RPMI7951 (cell line): ENCODE data around the gene NPEPL1. TPM values are rescaled to one million over a fixed set of nuclear protein-coding genes. Genes with fewer than 3 reads are reported as not detected.

ENCODE experiments used
- DNase-seq: peaks from one replicate; pipeline ENCODE4 v3.0.0-alpha.2; 2012; ENCODE audit warnings: low read depth
- total RNA-seq: library from RNA; depleted of rRNA; stranded (reverse); fragments of >200 nt; shearing (Covaris generic); gene quantifications from 2 replicates; pipeline ENCODE4 v1.2.3, GENCODE V29; 2014

NPEPL1 gene
- total RNA-seq, 1 experiment from 2014 or later, result 11.2 TPM

GRCh38 chr20:58657262-58657661 lies 35.3 kb upstream of the NPEPL1 start:
- DNase-seq, result no peak

GRCh38 chr20:58657986-58658385 lies 34.6 kb upstream of the NPEPL1 start:
- no peak for DNase-seq

- no peak for DNase-seq
Measured at GRCh38 chr20:58658760-58659159, 33.8 kb upstream of the NPEPL1 start.

- DNase-seq, result no peak
Measured at GRCh38 chr20:58659841-58660240, 32.8 kb upstream of the NPEPL1 start.

GRCh38 chr20:58660855-58661597 lies 31.6 kb upstream of the NPEPL1 start:
- no peak for DNase-seq

- no peak for DNase-seq
Measured at GRCh38 chr20:58661598-58662473, 30.8 kb upstream of the NPEPL1 start.

- no peak for DNase-seq
Measured at GRCh38 chr20:58664331-58664730, 28.3 kb upstream of the NPEPL1 start.

DNA sequence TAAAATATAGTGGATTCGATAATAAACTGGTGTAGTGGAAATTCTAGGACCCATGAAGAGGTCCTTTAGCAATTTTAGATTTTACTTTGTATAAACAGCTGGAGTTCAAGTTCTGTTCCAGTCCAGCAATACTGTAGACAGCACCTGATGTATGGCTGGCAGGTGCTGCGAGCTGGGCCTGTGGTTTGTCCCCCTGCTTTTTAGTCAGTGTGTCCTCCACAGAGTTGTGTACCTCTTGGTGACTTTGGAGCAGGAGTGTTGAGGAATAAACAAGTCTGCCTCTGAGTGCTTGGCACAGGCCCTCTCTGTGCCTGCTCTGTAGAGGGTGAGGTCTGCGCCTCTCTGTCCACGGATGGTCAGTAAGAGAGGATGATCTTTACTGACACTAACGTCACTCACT lies 27.7 kb upstream of the NPEPL1 start:
- no peak for DNase-seq

GRCh38 chr20:58665606-58666005 lies 27.0 kb upstream of the NPEPL1 start:
- DNase-seq, result peak; percentile 85

DNA sequence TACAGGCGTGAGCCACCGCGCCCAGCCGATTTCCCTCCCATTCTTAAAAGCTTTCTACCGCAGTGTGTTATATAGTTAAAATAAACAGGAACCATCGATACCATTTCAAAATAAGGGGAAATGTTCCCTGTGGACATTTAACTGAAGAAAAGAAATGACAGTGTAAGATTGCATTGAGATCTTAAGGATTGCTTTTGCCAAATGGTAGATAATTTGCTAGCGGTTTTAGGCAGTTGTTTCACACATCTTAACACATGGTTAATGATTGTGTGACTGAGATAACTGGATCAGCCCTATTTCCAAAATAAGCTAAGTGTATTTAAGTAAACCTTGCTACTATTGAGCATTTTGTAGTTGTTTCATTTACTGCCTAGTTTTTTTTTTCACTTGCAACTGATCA lies 25.9 kb upstream of the NPEPL1 start:
- DNase-seq, result no peak

GRCh38 chr20:58667975-58668374 lies 24.6 kb upstream of the NPEPL1 start:
- no peak for DNase-seq

DNA sequence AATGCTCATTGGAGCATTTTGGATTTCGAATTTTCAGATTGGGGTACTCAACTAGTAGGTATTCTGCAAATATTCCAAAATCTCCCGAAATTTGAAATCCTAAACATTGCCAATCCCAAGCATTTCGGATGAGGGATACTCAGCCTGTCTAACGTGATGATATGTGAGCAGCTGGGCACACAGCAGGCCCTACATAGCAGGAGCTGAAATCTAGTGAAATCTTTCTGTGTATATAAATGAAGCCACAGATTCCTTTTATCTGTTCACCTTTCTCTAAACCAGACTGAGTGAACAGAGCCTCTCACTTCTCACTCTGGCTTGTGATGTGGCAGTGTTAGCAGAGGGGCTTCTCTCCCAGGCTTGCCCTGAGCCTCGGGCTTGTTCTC lies 23.7 kb upstream of the NPEPL1 start:
- DNase-seq, result no peak

DNA sequence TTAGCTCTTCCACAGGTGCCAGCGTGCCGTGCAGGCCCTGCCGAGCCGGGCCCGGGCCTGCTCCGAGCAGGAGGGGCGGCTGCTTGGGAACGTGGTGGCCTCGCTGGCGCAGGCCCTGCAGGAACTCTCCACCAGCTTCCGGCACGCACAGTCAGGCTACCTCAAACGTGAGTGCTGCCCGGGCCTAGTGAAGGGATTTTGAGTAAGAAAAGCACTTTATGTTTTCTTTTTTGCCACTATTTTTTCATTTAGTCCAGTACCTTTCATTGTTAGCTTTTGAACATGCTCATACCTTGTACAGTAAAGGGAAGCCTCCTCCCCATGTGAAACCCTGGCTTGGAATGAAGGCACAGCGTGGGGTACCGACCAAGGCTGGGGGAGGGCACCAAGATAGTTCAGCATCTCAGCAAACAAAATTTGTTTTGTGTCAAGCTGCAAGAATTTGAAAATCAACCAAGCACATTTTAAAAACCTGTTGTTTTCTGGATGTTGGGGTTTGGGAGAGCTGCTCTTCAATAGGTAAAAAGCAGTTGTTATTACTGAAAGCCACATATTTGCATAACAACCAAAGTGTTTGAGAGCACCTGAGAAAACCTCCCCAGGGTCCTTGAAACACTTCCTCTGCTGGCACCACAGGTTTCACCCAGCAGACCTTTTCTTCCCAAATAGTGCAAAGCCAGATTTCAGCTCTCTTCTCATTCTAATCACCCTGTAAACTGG lies 23.2 kb upstream of the NPEPL1 start:
- no peak for DNase-seq

- DNase-seq, result no peak
Measured at GRCh38 chr20:58670102-58670501, 22.5 kb upstream of the NPEPL1 start.

GRCh38 chr20:58670659-58671058 lies 21.9 kb upstream of the NPEPL1 start:
- no peak for DNase-seq

DNA sequence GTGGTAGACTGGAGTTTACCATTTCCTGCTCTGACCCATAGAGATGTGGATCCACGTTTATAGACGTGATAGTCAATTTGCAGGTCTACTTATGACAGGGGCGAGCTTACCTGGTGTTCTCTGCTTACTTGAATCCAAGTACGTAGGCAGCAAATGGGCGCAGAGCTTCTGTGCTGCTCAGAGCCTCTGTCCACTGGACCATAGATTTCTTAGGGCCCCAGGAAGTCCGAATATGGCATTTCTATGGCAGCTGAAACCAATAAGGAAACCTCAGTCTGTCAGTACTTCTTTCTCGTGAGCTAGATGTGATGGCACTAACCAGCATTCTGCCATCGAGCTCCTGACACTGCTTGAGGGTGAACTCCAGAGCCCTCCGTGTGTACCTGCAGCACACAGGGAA lies 19.5 kb upstream of the NPEPL1 start:
- DNase-seq, result no peak

- DNase-seq, result no peak
Measured at GRCh38 chr20:58675146-58675584, 17.4 kb upstream of the NPEPL1 start.

DNA sequence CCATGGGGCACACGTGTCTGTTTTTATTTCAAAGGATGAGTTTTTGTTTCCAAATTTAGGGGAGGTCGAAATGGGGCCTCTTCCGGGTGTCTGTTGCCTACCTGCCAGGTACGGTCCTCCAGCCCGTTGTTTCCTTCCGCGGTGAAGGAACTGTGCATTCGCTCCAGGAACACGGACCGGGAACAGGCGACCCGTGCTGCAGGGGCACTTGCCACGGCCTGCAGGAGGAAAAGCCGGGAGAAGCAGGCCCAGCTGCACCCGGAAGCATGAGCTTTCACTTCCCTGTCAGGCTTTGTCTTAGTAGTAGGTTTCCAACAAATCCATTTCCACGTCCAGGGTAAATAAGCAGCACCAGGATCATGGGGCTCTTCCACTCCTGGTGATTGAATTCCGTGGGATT lies 17.0 kb upstream of the NPEPL1 start:
- DNase-seq, result no peak

DNA sequence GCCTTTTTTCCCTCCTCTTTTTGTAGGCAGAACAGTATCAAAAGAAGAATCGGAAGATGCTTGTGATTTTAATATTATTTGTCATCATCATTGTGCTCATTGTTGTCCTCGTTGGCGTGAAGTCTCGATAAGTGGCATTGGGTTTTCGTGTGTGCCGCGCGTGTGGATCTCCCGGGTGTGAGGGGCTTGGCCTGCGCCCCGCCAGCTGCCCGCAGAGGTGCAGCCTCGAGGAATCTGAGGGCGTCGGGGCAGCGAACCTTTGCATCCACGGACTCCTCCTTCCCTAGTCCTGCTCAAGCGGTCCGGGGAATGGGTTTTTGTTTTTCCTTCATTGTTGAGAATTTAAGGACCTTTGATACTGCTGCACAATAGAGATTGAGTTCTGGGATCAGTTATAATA lies 16.4 kb upstream of the NPEPL1 start:
- no peak for DNase-seq

DNA sequence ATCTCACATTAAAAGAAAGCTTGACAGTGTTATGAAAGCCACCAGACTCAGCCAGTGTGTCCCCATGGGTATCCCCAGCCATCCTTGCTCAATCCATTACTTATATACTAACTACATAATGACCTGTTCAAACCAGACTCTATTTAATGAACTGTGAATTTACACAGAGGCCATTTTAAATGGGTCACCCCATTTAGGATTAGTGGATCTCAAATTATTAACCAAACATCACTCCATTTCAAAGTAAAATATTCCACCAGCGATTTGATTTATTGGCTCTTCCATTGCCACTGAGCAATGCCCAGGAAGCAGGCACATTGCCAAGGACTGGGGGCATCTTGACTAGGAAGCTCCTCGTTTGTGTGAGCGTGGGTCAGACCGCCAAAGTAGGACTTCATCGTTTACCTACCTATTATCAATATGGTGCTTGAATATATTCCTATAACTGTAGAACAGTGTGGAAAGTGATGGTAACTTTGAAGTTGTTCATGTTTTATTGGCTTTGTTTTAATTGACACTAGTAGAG lies 15.5 kb upstream of the NPEPL1 start:
- no peak for DNase-seq

DNA sequence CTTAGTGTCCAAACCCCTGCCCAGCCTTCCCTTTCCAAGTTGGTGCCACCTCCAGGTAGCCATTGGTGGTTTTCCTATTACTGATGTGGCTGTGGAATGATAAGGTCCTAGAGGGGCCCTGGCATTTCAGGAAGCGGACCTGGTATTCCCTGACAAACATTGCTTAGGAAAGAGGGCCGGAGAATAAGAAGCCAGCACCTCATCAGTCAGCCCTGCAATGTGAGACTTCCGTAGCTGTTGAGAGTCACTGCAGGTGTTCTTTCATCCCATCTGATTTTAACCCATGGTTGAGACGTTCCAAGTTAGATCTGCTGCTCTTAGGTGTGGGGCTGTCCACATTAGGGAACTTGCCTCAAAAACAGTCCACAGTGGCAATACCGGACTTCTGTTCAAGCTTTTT lies 14.8 kb upstream of the NPEPL1 start:
- no peak for DNase-seq

DNA sequence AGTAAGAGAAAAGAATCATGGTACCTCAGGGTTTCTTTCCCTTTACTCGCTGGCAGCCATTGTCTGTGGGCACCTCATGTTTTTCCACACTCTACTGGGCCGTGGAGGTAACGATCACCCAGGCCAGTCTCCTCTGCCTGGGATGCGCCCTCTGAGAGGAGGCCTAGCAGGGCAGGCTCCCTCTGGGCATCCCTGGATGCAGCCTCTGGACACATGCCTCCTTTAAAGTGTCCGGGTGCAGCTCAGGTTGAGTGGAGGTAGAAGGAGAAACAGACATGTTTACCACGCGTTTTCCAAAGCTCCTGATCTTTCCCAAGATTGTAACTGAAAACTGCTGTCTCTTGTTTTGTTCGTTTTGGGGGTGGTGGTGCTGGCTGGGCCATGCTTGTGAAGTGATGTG lies 13.8 kb upstream of the NPEPL1 start:
- DNase-seq, result no peak
